SK-MEL-5 (cell line): Measurements from ENCODE around the gene LYPLA2. TPM values are rescaled to one million over a fixed set of nuclear protein-coding genes. Genes with fewer than 3 reads are reported as not detected.
"Not testable (repeated sequence)": the region's sequence is repeated elsewhere in the genome, so short reads cannot be mapped to it uniquely, and the experiment has no call there.

Experiments used
- DNase-seq: peaks from one replicate; pipeline ENCODE4 v3.0.0-alpha.2; 2016; ENCODE audit warnings: low read depth, low spot score
- in situ Hi-C: cut with HindIII; loops from 2 replicates; pipeline ENCODE4 v1.10.0; 2016; ENCODE audit warnings: low sequenced_read_pairs, high pct_unique_total_duplicates, low pct_unique_long_range_greater_than_20kb
- total RNA-seq: library from RNA; depleted of rRNA; stranded (reverse); fragments of >200 nt; shearing (Covaris generic); gene quantifications from 2 replicates; pipeline ENCODE4 v1.2.3, GENCODE V29; 2014

The LYPLA2 gene
- total RNA-seq, 1 experiment from 2014 or later, result 78.5 TPM

DNA sequence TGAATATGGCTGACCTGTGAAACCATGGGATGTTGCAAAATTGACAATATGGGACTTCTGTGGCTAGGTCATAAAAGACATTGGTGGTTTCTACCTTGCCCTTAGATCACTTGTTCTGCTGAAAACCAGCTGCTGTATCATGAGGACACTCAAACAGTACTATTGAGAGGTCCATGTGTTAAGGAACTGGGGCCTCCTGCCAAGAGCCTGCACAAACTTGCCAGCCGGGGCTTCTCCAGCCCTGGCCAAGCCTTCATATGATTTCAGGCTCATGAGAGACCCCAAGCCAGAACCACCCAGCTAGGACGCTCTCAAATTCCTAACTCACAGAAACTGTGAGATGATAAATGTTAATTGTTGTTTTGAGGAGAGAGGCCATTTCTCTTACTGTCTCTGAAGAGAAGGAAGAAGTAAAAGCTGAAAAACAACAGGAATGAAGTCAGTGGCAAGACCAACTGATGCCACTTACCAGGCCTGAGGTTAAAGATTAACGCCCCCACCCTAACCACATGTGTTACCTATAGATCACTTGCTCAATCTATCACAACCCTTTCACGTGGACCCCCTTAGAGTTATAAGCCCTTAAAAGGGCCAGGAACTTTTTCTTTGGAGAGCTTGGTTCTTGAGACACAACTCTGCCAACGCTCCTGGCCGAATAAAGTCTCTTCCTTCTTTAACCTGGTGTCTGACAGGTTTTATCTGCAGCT lies 16.6 kb upstream of the LYPLA2 start:
- DNase-seq, result no peak
- in situ Hi-C loops, result no loop called here

DNA sequence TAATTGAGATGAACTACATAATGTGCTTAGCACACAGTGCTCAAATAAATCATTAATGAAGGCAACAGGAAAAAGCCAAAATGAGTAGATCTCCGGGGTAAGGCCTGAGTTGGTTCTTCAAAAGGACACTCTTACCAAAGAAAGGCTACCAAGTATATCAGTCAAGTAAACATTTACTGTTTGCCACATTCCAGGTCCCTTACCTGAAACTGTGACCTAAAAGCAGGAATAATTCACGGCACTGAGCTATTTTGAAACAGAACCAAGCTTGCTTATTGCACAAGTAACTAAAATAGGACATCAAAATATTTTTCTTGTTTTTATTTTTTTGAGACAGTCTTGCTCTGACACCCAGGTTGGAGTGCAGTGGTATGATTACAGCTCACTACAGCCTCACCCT lies 14.7 kb upstream of the LYPLA2 start:
- DNase-seq, result no peak
- in situ Hi-C loops, result no loop called here

DNA sequence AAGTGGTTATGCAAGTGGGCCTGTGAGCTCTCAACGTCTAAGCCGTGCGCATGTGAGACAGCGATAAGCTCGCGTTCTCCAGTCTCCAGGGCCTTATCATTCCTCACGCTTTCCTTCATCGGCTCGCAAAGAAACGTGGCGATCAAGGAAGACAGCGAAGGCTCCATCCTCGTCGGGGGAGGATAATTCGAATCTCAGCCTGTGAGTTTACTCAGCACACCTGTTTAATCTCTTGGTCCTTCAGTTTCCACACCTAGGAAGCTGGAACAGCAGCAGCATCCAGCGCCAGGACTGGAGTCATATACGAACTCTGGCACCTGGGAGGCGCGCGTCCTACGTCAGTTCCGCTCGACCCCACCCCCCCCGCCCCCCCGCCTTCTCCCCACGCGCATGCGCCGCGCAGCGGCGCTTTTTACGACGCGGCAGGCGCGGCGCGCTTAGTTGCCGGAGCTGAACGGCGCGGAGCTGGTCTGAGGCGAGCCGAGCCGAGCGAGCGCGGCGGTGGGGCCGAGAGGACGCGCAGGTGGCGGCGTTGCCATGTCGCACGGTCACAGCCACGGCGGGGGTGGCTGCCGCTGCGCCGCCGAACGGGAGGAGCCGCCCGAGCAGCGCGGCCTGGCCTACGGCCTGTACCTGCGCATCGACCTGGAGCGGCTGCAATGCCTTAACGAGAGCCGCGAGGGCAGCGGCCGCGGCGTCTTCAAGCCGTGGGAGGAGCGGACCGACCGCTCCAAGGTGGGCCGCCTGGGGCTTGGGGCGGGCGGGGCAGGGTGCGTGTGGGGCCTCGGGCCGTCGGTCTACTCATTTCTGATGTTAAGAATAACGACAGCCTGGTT lies 12.7 kb upstream of the LYPLA2 start, which contains the start of gene PITHD1:
TSS of gene PITHD1 (plus strand) at position 440 of the 836 bp plus-strand sequence. CDS start at position 538, 98 bp downstream.
- peak; percentile 82 for DNase-seq
- in situ Hi-C loops, result no loop called here

DNA sequence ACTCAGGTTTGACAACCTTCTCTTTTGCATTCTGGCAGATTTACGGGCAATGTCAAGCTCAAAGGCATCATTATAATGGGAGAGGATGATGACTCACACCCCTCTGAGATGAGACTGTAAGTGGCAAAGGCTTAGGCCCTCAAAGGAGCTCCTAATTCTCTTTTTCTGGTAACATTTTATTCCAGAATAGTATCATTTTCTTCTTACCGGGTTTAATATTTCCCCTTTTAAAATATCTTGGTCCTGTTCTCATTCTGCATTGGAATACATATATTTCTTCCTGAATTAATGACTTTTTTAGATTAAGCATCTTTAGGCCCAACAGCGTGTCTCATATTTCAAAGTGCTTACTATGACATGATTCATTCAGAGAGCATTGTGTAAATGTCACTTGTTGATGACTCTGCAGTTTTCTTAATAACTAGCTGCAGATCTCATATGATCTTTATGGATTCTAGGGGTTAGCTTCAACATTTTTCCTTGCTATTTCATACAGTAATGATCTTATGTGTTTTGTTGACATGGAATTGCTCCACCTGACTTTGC lies 11.0 kb upstream of the LYPLA2 start:
- in situ Hi-C loops, result no loop called here
- DNase-seq, result no peak

DNA sequence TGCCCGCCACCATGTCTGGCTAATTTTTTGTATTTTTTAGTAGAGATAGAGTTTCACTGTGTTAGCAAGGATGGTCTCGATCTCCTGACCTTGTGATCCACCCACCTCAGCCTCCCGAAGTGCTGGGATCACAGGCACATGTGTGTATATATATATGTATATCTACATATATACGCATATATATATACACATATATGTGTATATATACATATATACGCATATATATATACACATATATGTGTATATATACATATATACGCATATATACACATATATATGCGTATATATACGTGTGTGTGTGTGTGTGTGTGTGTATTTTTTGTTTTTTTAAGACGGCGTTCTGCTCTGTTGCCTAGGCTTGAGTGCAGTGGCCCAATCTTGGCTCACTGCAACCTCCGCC lies 7.8 kb upstream of the LYPLA2 start:
- DNase-seq, in situ Hi-C loops: not testable (repeated sequence)

DNA sequence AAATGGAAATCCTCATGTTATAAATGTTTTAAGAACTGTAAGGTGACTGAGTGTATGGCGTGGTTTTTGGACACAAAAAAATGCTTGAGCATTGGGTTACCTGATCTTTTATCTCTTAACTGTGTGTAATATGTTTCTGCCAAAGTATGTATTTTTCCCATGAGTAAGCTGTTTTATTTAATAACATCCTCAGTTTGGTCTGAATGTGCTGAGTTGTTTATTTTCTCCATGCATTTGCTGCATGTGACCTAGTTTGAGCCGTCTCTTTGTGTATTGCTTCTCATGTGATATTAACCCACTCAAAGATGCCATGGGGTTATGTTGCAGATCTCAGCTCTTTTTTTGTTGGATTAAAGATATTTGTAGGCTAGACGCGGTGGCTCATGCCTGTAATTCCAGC lies 6.1 kb upstream of the LYPLA2 start:
- peak; percentile 38 for DNase-seq
- in situ Hi-C loops, result no loop called here

DNA sequence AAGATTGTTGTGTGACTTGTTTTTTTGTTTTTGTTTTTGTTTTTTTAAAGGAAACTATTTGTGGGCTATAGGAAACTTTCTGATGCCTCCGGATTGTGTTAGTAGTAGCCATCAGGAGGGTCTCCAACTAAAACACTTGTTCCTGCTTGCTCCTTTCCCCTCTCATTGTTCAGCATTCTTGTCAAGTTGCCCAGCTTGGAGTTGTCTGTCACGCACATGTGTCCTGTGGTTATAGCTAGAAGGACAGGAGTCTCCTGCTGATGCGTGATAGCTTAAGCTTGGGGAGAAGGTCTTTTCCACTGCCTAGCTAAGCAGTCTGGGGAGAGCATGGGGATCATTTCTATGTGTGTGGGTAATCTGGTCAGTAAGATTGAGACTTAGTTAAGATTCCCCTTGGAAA lies 3.2 kb upstream of the LYPLA2 start:
- no peak for DNase-seq
- in situ Hi-C loops, result no loop called here

DNA sequence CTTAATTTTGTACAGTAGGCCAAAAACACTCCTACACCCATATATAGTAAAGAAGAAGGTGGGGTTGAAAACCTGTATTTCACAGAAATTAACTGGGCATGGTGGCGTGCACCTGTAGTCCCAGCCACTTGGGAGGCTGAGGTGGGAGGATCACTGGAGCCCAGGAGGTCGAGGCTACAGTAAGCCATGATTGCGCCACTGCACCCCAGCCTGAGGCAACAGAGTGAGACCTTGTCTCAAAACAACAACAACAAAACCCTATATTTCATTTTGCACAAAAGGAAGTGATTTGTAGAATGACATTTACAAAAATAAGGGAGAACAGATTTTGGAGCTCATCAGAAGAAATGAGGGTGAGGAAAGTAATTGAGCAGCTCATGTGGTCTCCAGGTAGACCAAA lies 2.2 kb upstream of the LYPLA2 start:
- in situ Hi-C loops, result no loop called here
- no peak for DNase-seq

DNA sequence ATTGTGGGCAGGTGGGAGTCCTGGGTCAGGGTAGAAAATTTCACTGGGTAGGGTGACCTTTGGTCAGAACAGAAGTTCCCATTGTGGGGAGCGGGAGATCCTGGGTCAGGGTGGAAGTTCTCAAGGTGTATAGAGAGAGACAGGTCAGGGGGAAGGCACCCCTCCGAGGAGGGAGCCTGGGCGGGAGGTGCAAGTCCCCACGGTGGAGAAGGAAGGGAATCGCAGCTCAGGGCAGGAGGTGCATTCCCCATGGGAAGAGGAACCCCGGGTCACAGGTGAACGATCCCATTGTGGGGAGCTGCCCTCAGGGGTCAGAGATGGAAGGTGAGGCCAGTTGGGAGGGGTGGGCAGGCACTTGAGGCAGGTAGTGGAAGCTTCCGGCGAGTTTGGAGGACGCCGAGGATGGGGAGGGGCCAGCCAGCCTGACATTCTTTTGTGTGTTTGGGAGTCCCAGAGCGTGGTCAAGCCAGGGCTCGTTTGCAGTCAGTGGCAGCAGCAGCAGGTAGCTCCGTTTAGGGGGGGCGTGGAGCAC lies 637 bp downstream of the LYPLA2 start:
- in situ Hi-C loops, result no loop called here
- DNase-seq, result no peak

DNA sequence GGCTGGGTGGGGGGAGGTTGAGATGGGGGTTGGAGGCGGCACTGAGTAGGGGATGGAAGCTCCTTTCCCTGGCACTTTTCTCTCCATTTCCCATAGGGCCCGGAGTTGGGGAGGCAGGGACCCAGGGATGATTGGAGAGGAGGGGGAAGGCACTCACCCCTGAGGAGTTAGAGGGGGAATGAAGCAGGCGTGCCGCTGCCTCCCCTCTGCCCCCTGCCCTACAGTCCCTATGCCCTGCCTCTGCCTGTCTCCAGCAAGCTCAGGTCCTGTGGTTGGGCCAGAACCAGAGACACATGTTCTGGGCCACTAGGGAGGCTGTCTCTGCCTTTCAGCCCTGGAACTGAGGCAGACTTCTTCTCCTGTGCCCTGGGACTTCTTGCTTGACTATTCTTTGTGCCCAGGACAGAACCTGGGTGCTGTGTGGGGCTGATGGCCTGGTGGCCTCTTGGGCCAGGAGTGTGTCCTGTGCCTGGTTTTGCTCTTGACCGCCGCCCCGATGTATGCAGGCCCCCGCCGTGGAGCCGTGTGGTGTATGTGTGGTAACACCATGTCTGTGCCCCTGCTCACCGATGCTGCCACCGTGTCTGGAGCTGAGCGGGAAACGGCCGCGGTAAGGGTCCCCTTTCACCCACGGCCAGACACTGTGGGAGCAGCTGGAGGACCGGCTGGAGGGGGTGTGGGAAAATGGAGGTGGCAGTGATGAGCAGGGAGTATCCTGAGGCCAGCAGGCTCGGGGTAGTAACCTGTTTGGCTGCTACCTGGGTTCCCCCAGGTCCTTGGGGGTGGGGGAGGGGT lies 1.4 kb downstream of the LYPLA2 start:
- in situ Hi-C loops, result no loop called here
- DNase-seq, result no peak

DNA sequence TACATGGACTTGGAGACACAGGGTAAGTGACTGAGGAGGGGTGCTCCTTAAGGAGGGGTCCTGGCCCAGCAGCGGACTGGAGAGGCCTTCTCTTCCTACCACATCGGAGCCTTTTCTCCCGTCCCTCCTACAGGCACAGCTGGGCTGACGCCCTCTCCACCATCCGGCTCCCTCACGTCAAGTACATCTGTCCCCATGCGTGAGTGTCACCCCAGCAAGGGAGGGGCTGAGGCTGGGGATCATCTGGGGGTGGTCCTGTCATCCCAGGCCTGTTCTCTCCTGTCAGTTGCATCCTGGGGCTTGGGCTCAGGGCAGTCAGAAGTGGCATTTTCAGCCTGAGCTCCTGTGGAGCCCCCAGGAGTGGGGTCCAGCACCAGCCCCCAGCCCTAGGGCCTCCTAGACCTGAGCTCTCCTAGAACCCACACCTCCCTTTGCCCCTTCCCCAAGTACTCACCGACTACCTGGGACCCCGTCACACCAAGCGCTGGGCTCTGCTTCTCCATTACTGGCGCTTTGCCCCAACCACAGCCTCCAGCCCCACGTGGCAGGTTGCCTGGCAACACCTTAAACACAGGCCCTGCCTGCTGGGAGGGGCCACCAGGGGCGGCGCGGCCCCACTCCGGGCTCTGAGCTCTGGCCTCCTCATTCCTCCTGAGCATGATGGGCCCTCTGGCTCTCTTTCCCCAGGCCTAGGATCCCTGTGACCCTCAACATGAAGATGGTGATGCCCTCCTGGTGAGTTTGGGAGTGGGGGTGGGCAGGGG lies 2.3 kb downstream of the LYPLA2 start:
- peak; percentile 43 for DNase-seq
- in situ Hi-C loops, result no loop called here

DNA sequence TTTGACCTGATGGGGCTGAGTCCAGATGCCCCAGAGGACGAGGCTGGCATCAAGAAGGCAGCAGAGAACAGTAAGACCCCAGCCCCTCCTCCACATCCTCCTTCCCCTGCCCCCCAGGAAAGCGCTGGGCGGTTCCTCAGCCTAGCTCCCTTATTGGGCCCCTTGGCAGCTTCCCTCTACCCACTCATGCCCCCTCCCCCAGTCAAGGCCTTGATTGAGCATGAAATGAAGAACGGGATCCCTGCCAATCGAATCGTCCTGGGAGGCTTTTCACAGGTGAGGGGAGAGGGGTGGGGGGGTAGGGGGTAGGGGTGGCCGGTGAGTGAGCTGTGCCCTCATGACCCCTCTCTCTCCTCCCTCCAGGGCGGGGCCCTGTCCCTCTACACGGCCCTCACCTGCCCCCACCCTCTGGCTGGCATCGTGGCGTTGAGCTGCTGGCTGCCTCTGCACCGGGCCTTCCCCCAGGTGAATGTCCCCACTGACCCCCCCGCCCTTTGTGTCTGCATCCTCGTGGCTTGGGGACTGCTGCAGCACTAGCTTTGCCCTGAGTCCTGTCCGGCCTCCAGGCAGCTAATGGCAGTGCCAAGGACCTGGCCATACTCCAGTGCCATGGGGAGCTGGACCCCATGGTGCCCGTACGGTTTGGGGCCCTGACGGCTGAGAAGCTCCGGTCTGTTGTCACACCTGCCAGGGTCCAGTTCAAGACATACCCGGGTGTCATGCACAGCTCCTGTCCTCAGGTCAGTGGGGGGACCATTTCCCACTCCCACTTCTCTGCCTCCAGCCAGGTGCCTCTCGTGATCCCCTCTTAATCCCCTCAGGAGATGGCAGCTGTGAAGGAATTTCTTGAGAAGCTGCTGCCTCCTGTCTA lies 3.2 kb downstream of the LYPLA2 start:
- DNase-seq, result no peak
- in situ Hi-C loops, result no loop called here

DNA sequence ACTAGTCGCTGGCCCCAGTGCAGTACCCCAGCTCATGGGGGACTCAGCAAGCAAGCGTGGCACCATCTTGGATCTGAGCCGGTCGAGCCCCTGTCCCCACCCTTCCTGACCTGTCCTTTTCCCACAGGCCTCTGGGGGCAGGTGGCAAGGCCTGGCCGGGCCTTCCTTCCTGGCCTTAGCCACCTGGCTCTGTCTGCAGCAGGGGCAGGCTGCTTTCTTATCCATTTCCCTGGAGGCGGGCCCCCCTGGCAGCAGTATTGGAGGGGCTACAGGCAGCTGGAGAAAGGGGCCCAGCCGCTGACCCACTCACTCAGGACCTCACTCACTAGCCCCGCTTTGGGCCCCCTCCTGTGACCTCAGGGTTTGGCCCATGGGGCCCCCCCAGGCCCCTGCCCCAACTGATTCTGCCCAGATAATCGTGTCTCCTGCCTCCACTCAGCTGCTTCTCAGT lies 3.8 kb downstream of the LYPLA2 start:
- in situ Hi-C loops, DNase-seq: not testable (repeated sequence)

DNA sequence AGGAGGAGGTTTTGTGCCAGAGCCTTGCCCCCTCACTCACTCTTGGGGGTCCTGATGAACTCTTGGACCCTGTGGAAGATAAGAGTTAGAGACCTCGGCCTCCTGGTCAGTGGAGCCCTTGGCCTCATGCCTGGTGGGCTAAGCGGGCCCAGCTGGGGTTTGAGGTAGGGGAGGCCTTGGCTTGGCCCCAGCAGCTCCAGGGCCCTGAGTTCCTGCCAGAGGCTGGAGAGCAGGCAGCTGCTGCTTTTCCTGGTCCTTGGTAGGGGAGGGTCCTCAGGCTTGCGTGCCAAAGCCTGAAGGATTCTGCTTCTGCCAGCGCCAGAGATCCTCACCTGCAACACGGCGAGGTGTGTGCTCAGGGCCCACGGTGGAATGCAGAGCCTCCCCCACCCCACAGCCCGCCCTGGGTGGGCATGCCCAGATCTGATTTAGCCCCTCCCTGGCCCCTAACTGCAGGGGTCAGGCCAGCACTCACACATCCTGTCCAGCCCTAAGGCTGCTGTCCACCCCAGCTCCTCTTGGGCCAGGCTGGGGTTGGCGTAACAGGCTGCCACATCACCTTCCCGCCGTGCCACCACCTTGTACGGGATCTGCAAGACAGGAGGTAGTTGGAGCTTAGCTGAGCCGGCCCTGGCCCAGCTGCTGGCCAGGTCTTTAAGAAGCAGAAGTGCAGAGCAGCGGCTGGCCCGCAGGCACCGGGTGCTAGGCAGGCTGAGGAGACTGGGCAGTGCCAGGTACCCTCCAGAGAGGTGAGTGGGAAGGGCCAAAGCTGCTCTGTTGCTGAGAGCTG lies 4.9 kb downstream of the LYPLA2 start:
- no peak for DNase-seq
- in situ Hi-C loops, result no loop called here

DNA sequence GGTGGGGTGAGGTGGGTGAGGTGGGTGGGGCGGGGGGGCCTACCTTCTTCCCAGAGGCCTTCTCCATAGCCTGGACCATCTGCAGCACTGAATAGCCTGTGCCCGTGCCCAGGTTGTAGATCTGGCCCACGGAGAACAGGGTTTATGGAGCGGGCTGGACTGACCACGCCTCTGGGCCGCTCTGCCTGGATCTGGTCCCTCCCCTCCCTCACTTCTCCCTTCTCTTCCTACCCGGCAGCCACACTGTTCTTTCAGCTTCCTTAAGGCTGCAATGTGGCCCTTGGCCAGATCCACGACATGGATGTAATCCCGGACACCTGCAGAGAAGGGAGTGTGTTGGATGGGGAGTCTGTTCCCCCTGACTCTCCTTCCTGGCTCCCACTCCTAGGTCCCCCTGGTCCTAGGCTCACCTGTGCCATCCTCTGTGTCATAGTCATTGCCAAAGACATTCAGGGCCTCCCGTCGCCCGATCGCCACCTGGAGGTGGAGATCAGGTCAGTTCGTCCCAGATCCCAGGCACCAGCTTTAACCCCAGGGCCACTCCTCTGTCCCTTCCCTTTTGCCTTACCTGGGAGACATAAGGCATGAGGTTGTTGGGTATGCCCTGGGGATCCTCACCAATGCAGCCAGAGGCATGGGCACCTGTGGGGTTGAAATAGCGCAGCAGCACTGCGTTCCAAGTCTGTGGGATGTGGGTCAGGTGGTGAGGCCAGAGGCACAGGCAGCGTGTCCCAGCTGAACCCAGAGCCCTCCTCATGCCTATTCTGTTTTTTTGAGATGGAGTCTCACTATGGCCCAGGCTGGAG lies 5.7 kb downstream of the LYPLA2 start:
- in situ Hi-C loops, result no loop called here
- DNase-seq, result no peak
